Pons (tissue), 1 donor: Measurements from ENCODE around the gene ZCCHC2.
A peak's percentile ranks its signal among the peaks of the same experiment; 100 is the strongest.

Experiments used
- DNase-seq: peaks from one replicate; pipeline ENCODE4 v3.0.0-alpha.2; 2016; ENCODE audit warnings: low spot score

The ZCCHC2 gene

GRCh38 chr18:62522504-62523254 is at the start of gene ZCCHC2:
Gene ZCCHC2 (plus strand): TSS chr18:62523025. CDS start chr18:62523425, 400 bp downstream.
- DNase-seq: peak; percentile 98

GRCh38 chr18:62479574-62479973 is 43.3 kb upstream of the ZCCHC2 start:
- DNase-seq: no peak

DNA sequence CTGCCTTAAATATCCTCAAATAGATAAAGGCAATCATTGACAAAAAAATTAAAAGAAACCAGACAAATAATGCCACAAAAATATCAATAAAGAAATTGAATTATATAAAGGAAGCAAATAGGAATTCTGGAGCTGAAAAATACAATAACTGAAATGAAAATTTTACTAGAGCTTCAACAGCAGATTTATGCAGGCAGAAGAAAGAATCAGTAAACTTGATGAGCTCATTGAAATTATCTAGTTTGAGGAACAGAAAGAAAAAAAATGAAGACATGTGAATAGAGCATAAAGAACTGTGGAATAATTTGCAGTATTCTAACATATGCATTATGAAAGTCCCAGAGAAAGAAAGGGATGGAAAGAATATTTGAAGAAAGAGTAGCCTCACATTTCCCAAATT is 41.9 kb upstream of the ZCCHC2 start:
- no peak for DNase-seq

- DNase-seq: no peak
Measured at GRCh38 chr18:62484941-62485340, 37.9 kb upstream of the ZCCHC2 start.

DNA sequence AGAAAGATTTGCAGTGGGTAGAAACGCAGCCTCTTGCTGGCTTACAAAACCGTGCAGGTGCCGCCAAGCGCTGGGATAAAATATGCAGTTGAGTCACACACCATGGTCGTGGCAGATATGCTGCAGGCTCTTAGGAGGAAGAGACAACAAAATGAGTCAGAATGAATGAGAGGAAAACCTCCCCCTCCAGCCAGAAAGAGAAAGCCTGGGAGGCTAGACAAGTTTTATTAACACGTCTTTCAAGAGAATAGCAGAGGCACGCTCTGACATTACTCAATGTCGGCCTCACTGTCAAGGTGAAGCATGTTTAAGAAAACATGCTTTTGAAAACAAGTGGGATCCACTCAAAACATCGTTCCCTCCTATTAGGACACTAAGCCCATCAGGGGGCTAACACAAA is 37.1 kb upstream of the ZCCHC2 start:
- DNase-seq: no peak

DNA sequence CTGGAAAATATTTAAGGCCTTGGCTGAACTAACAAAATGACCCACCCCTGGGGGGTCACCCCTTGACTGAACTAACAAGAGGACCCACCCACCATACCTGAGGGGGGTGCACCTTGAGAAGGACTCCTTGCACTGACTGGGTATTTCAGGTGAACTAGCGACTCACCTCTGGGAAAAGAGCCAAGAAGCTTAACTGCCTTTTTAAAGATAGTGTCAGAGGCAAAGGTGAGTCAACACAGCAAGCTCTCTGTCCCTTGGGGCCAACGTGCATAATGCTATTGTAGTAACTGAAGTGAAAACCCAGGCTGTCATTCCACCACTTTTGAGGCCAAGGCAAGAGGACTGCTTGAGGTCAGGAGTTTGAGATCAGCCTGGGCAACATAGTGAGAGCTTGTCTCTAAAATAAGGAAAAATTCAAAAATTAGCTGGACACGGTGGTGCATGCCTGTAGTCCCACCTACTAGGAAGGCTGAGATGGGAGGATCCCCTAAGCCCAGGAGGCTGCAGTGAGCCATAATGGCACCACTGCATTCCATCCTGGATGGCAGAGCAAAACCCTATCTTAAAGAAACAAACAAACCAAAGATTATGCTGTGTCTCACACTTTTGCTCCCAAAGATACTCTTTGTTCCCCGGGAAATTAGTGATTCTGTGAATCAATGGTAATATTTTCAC is 36.4 kb upstream of the ZCCHC2 start:
- no peak for DNase-seq

DNA sequence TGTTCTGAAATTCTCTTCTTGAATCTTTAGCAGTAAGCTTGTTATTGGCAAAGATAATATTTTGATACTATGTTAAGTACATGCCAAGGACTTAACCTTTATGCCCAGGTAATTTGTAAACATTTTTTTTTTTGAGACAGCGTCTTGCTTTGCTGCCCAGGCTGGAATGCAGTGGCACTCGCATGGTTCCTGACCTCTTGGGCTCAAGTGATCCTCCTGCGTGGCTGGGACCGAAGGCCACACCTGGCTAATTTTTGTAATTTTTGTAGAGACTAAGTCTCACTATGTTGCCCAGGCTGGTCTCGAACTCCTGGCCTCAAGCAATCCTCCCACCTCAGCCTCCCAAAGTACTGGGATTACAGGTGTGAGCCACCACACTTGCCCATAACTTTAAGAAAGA is 35.7 kb upstream of the ZCCHC2 start:
- no peak for DNase-seq

GRCh38 chr18:62490967-62491695 is 31.7 kb upstream of the ZCCHC2 start:
- DNase-seq: no peak

DNA sequence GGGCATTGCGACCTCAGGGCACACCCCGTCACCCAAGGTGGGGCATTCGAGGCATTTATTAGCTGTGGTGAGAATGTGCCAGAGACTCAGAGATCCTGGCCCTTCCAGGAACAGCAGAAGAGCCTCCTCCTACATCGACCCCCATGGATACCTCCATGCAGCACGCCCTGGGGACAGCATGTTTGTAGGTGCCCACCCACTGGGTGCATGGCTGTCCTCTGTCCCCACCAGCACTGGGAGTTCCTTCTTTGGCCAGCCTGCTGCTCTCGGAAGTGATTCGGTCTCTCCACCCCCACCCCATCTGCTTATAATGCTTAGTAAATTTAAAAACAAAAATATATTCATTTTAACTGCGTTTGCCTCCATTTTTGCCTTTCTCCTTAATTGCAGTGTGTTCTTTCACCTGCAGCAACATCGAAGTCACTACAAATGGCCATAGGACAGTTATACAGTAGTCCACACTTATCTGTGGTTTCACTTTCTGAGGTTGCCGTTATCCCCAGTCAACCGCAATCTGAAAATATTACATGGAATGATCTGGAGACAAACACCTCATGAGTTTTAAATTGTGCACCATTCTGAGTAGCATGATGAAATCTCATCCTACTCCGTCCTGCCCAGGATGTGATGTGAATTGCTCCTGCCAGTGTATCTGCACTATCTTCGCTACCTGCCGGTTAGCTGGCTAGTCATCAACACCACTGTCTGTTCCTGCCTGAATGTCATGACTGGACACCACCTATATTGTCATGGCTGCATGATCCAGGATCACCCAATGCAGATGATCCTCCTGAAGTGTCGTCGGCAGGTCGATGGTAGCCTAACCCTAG is 29.6 kb upstream of the ZCCHC2 start:
- DNase-seq: no peak

GRCh38 chr18:62494764-62495163 is 28.1 kb upstream of the ZCCHC2 start:
- no peak for DNase-seq

DNA sequence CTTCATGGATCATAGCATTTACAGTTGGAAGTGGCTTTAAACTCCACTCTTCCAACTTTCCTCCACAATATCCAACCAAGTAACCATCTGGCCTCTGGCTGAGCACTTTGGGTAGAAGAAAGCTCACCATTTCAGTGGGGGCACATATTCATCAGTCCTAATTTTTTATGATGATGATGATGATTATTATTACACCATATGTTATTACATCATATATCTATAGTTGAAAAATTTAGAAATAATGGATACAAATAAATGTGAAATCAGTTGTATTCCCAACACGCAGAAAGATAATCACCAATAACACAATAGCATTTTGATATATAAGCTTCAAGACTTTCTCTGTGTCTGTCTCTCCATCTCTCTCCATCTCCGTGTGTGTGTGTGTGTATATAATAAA is 26.6 kb upstream of the ZCCHC2 start:
- no peak for DNase-seq

DNA sequence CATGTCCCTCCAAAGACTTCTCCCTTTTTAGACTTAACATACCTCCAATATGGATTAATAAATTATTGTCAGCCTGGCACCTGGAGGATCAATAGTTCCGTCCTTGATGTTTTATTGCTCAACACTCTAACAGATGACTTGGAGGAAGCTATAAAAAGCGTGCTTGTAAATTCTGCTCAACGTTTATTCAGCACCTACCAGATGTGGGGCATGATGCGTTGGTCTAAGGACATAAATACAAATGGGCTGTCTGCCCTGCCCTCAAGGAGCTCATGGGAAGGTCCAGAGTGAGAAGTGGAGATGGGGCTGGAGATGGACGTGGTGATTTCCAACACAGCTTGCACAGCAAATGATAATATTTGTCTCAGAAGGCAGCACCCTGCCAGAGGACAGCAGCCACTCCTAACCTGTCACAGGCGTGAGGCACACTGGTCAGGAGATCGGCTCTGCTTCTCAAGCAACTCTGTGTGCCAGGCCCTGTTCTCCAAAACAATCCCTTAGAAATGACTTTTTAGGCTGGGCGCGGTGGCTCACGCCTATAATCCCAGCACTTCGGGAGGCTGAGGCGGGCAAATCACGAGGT is 25.5 kb upstream of the ZCCHC2 start:
- no peak for DNase-seq

- no peak for DNase-seq
Measured at GRCh38 chr18:62498616-62499262, 24.1 kb upstream of the ZCCHC2 start.

DNA sequence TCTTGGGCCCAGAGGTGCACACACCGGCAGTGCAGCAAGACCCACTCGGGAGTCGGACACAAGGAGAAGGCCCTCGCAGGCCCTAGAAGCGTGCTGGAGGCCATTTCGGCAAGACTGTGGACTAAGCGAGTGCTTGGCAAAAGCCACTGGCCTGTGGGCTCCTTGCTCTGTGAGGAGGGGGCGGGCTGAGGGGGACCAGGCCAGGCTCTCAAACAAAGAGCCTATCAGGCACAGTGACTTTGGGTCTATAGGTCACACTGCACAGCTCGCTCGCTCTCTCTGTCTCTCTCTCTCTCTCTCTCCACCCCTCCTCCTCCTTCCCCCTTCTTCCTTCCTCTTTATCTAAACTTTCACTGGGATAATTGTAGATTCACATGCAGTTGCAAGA is 23.6 kb upstream of the ZCCHC2 start:
- DNase-seq: peak; percentile 12

DNA sequence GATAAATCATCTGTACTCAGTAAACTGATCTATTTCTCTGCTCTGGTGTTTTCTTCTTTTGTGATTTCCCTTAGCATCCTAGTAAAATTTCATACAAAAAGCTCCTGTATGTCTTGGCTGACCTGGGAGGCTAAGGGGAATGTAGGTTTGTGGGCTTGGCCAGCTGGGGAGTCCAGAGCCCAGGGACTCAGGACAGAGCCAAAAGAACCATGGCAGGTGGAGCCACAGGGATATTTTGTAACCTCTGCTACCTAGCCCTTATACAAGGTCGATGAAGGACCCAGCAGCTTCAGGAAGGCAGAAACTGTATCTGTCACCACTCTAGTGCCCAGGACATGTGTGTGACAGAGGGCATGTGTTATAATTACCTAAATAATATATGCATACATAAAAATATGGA is 22.7 kb upstream of the ZCCHC2 start:
- no peak for DNase-seq

- no peak for DNase-seq
Measured at GRCh38 chr18:62500966-62501591, 21.7 kb upstream of the ZCCHC2 start.

DNA sequence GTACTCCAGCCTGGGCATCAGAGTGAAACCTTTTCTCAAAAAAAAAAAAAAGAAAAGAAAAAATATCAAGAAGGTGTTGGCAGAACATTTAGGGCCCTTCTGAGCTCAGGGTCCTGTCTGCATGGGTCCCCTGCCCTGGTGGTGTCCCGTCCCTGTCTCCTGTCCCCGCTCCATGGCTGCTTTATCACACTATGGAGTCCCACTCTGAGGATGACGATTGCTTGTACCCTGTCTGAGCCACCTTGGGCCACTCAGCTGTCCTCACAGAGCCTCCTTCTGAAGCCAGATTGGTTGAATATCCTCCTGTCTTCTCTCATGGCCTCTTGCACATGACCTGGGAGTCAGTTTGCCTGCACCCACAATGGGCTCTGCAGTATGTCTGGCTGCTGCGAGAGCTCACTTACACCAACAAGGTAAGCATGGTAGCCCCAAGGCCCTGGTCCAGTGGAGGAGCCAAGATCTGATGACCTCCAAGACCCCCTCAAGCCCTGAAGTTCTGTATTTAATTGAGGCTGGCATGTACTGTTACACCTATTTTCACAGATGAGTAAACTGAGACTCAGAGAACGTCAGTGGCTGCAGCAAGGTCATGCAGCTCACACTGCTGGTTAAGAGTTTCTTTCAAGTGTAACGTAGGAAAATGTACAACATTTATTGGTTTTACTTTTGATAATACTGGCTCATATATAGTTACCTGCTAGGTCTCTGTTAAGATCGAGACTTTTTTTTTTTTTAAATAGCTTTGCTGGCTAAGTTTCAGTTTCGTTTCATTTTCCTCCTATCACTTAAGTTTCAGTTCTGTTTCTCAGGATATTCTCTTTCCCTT is 16.9 kb upstream of the ZCCHC2 start:
- peak; percentile 33 for DNase-seq

- no peak for DNase-seq
Measured at GRCh38 chr18:62506495-62507143, 16.2 kb upstream of the ZCCHC2 start.

DNA sequence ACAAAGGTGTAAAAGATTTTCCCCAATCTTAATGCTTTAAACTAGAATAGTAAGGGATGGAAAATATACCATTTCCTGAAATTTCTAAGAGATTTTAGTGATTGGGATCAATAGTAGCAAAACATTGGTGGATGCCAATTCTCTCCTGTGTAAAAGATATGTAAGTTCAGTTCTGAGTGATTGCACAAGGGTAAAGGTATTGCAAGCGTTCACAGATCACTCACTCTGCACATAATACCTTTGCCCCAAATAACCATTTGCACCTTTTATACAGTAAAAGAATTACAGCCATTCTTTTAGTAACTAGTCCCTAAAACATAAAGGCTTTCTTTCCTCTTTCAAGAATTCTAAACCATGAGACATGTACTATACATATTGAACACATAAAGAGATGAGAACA is 13.0 kb upstream of the ZCCHC2 start:
- no peak for DNase-seq
